NCI-H1694 treated with DMSO at 0.1 percent for 48 hours (cell line): ENCODE data around the gene AFF4.

Source experiments
- DNase-seq: peaks from one replicate; lab custom pipeline; 2025; lab: John Stamatoyannopoulos, UW

AFF4 gene

GRCh38 chr5:132889501-132889900 is 73.9 kb downstream of the AFF4 start:
- no peak for DNase-seq

- no peak for DNase-seq
Measured at GRCh38 chr5:132887283-132887682, 76.2 kb downstream of the AFF4 start.

GRCh38 chr5:132886064-132886823 is 77.2 kb downstream of the AFF4 start:
- no peak for DNase-seq

- DNase-seq, result no peak
Measured at GRCh38 chr5:132884548-132884947, 78.9 kb downstream of the AFF4 start.

- DNase-seq, result peak; percentile 54
Measured at GRCh38 chr5:132883261-132883834, 80.1 kb downstream of the AFF4 start.

GRCh38 chr5:132877938-132878337 is 85.5 kb downstream of the AFF4 start:
- DNase-seq, result no peak

- no peak for DNase-seq
Measured at GRCh38 chr5:132877466-132877865, 86.0 kb downstream of the AFF4 start.

- no peak for DNase-seq
Measured at GRCh38 chr5:132876020-132876759, 87.2 kb downstream of the AFF4 start.

GRCh38 chr5:132873930-132874271 is 89.5 kb downstream of the AFF4 start:
- DNase-seq, result no peak

GRCh38 chr5:132873119-132873929 is 90.1 kb downstream of the AFF4 start, which contains the start of gene LEAP2:
Gene LEAP2 (plus strand): TSS chr5:132873668. CDS start chr5:132873695, 27 bp downstream.
- DNase-seq, result no peak

GRCh38 chr5:132872788-132873118 is 90.7 kb downstream of the AFF4 start:
- DNase-seq, result no peak

GRCh38 chr5:132871459-132872284 is 91.8 kb downstream of the AFF4 start:
- no peak for DNase-seq

GRCh38 chr5:132870801-132871200 is 92.6 kb downstream of the AFF4 start:
- no peak for DNase-seq

GRCh38 chr5:132868754-132869153 is 94.7 kb downstream of the AFF4 start:
- DNase-seq, result no peak

- no peak for DNase-seq
Measured at GRCh38 chr5:132867046-132867451, 96.4 kb downstream of the AFF4 start.

- DNase-seq, result peak; percentile 97
Measured at GRCh38 chr5:132866342-132867045, 96.9 kb downstream of the AFF4 start, which contains the start of the genes GDF9 and UQCRQ. Gene GDF9 (minus strand): TSS chr5:132866469. CDS start chr5:132864533, 1,936 bp downstream. Gene UQCRQ (plus strand): TSS chr5:132866642. CDS start chr5:132866882, 240 bp downstream.

- DNase-seq, result no peak
Measured at GRCh38 chr5:132865668-132866341, 97.6 kb downstream of the AFF4 start.

GRCh38 chr5:132860742-132861141 is 102.7 kb downstream of the AFF4 start:
- no peak for DNase-seq

GRCh38 chr5:132859889-132860437 is 103.5 kb downstream of the AFF4 start:
- DNase-seq, result no peak

GRCh38 chr5:132856011-132856410 is 107.4 kb downstream of the AFF4 start:
- DNase-seq, result no peak
